ENCODE data around the gene UMAD1. TPM values are rescaled to one million over a fixed set of nuclear protein-coding genes. Genes with fewer than 3 reads are reported as not detected.

UMAD1 gene
- total and polyA plus RNA-seq, 4 donors, result 7.7 to 19.2 (median 12.2) TPM

- H3K27ac ChIP-seq (ENCODE audit: low read depth in 1 of 2, low read length in 1 of 2), result no peak overlapping the region
- H3K36me3 ChIP-seq (ENCODE audit: control insufficient read depth in 4 of 4, insufficient read depth in 4 of 4, low read length in 4 of 4), result peaks cover 0 to 9% (median under 1%) of the 10 kb centered on the region in 4 donors
- H3K27me3 ChIP-seq (ENCODE audit: control insufficient read depth in 3 of 3, insufficient read depth in 3 of 3, low read length in 2 of 3), result no peaks in the 10 kb centered on the region
- peak overlapping the region; percentile 65 to 91 for H3K9ac ChIP-seq (ENCODE audit: insufficient read depth in 1 of 2, low read length in 2 of 2)
- H3K9me3 ChIP-seq (ENCODE audit: control insufficient read depth in 4 of 4, insufficient read depth in 3 of 4, low read length in 3 of 4), result no peaks in the 10 kb centered on the region
- TF ChIP-seq, protein P1, sequence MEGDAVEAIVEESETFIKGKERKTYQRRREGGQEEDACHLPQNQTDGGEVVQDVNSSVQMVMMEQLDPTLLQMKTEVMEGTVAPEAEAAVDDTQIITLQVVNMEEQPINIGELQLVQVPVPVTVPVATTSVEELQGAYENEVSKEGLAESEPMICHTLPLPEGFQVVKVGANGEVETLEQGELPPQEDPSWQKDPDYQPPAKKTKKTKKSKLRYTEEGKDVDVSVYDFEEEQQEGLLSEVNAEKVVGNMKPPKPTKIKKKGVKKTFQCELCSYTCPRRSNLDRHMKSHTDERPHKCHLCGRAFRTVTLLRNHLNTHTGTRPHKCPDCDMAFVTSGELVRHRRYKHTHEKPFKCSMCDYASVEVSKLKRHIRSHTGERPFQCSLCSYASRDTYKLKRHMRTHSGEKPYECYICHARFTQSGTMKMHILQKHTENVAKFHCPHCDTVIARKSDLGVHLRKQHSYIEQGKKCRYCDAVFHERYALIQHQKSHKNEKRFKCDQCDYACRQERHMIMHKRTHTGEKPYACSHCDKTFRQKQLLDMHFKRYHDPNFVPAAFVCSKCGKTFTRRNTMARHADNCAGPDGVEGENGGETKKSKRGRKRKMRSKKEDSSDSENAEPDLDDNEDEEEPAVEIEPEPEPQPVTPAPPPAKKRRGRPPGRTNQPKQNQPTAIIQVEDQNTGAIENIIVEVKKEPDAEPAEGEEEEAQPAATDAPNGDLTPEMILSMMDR (IDR thresholded peaks at IDR 0.05; ENCODE audit: control extremely low read depth, extremely low read depth), result no peak
- peaks cover 1 to 21% (median 7%) of the 10 kb centered on the region in 5 donors for H3K4me1 ChIP-seq (ENCODE audit: control insufficient read depth in 5 of 5, insufficient read depth in 5 of 5, low read length in 5 of 5)
- DNase-seq (peak in 1 of 3 donors; percentile 18), ATAC-seq (ENCODE audit: insufficient read depth, low FRiP score) (no peak)
- 18 to 24% methylated on average over 5 of the region's 5 CpGs for WGBS, 2 donors
- H3K4me3 ChIP-seq, result no peak overlapping the region
Measured at GRCh38 chr7:7639421-7639820, 1.1 kb upstream of the UMAD1 start.

DNA sequence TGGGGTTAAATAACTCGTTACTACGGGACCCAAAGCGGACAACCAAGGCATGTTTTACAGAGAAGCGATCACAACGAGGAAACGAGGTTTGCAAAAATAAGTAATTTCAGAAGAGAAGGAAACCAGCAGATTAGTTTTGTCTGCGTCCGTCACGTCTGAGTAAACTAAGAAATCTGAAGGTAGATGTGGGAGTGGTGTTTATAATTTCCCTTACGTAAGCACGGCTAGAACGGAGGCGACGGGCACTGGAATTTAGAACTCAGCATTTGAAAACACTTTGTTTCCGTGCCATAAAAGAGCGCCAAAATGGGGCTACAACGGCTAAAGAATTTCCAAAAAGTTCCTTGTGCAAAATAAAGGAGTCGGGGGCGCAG, 718 bp upstream of the UMAD1 start:
- Histone ChIP-seq H3K36me3 (ENCODE audit: control insufficient read depth in 4 of 4, insufficient read depth in 4 of 4, low read length in 4 of 4) (peaks cover 0 to 9% (median under 1%) of the 10 kb centered on the region in 4 donors), H3K9me3 (ENCODE audit: control insufficient read depth in 4 of 4, insufficient read depth in 3 of 4, low read length in 3 of 4) (no peaks in the 10 kb centered on the region), H3K9ac (ENCODE audit: insufficient read depth in 1 of 2, low read length in 2 of 2) (peak overlapping the region; percentile 65 to 91), H3K4me3 (peak overlapping the region; percentile 86), H3K4me1 (ENCODE audit: control insufficient read depth in 5 of 5, insufficient read depth in 5 of 5, low read length in 5 of 5) (peaks cover 1 to 21% (median 7%) of the 10 kb centered on the region in 5 donors), H3K27me3 (ENCODE audit: control insufficient read depth in 3 of 3, insufficient read depth in 3 of 3, low read length in 2 of 3) (no peaks in the 10 kb centered on the region), H3K27ac (ENCODE audit: low read depth in 1 of 2, low read length in 1 of 2) (peak overlapping the region; percentile 35 to 75)
- DNase-seq (peak; percentile 13 to 70 (median 63)), ATAC-seq (ENCODE audit: insufficient read depth, low FRiP score) (no peak)
- TF ChIP-seq, protein P1 (IDR thresholded peaks at IDR 0.05; ENCODE audit: control extremely low read depth, extremely low read depth), result no peak
- 1% methylated on average over 19 of the region's 19 CpGs for WGBS, 2 donors

DNA sequence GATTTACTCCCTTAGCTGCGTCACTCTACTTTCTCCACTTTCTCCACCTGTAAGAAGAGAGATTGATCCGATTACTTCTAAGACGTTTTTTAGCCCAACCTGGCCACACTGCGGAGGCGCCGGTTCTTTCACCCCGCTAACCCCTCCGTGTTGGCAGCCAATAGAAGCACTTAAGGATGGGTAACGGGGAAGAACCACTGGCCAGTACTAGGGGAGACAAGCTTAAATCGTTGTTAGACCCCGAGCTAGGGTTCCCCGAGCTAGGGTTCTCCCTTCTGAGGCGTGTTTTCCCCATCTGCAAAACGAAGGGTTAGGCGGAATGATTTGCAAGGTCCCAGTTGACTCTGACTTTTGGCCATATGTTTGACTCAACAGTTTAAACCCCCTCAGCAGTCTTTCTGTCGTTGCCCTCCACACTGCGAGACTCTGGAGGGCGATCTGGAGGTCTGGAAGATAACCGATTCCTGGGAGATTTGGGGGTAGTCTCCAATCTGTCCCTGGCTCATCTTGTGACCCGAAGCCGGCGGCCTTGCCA, 644 bp downstream of the UMAD1 start:
- Histone ChIP-seq H3K27me3 (ENCODE audit: control insufficient read depth in 3 of 3, insufficient read depth in 3 of 3, low read length in 2 of 3) (no peaks in the 10 kb centered on the region), H3K4me1 (ENCODE audit: control insufficient read depth in 5 of 5, insufficient read depth in 5 of 5, low read length in 5 of 5) (peaks cover 1 to 21% (median 7%) of the 10 kb centered on the region in 5 donors), H3K9me3 (ENCODE audit: control insufficient read depth in 4 of 4, insufficient read depth in 3 of 4, low read length in 3 of 4) (no peaks in the 10 kb centered on the region), H3K4me3 (peak overlapping the region; percentile 80), H3K27ac (ENCODE audit: low read depth in 1 of 2, low read length in 1 of 2) (peak overlapping the region; percentile 82 to 94), H3K9ac (ENCODE audit: insufficient read depth in 1 of 2, low read length in 2 of 2) (peak overlapping the region; percentile 57 to 86), H3K36me3 (ENCODE audit: control insufficient read depth in 4 of 4, insufficient read depth in 4 of 4, low read length in 4 of 4) (peaks cover 0 to 4% (median under 1%) of the 10 kb centered on the region in 4 donors)
- no peak for ATAC-seq (ENCODE audit: insufficient read depth, low FRiP score)
- 5 to 7% methylated on average over 22 of the region's 22 CpGs for WGBS, 2 donors
- DNase-seq, result peak in 1 of 3 donors; percentile 13
- TF ChIP-seq, protein P1 (IDR thresholded peaks at IDR 0.05; ENCODE audit: control extremely low read depth, extremely low read depth), result no peak
